ENCODE measurements around the gene TLE6. TPM values are rescaled to one million over a fixed set of nuclear protein-coding genes. Genes with fewer than 3 reads are reported as not detected.

Gene TLE6
- total and polyA plus RNA-seq, 2 of the 13 experiments (the other 11 are each of a cell fraction or from before 2014, with no cell fraction given) = 0.24 to 5.5 TPM

- H2AFZ ChIP-seq (ENCODE audit: low read length) = no peak overlapping the region
- FAIRE-seq (no peak), ATAC-seq (peak; percentile 23), DNase-seq (ENCODE audit: low spot score) (no peak)
- peak overlapping the region; percentile 42; the same call in 1 of the 2 replicates for H3K4me2 ChIP-seq (ENCODE audit: low read depth, low read length)
- BruUV-seq (replicated peaks) = no TSS peak
- H3K27me3 ChIP-seq (ENCODE audit: control insufficient read depth in 1 of 2, insufficient read depth in 2 of 2, low read length in 2 of 2) = peaks cover 5 to 57% of the 10 kb centered on the region in 2 experiments; a peak in 4 of 5 replicates
- no peaks in the 10 kb centered on the region for H3K9me3 ChIP-seq (ENCODE audit: low read length)
- no peak overlapping the region for H3K9ac ChIP-seq (ENCODE audit: insufficient read depth, low read depth, low read length)
- TF ChIP-seq, protein P1, sequence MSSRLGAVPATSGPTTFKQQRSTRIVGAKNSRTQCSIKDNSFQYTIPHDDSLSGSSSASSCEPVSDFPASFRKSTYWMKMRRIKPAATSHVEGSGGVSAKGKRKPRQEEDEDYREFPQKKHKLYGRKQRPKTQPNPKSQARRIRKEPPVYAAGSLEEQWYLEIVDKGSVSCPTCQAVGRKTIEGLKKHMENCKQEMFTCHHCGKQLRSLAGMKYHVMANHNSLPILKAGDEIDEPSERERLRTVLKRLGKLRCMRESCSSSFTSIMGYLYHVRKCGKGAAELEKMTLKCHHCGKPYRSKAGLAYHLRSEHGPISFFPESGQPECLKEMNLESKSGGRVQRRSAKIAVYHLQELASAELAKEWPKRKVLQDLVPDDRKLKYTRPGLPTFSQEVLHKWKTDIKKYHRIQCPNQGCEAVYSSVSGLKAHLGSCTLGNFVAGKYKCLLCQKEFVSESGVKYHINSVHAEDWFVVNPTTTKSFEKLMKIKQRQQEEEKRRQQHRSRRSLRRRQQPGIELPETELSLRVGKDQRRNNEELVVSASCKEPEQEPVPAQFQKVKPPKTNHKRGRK (CRISPR knock-in tag; IDR thresholded peaks at IDR 0.05) = no peak
- no peak for TF ChIP-seq PAF1 (CRISPR knock-in tag; IDR thresholded peaks at IDR 0.05)
- TF ChIP-seq SSRP1 (CRISPR knock-in tag; IDR thresholded peaks at IDR 0.05) = no peak
- TF ChIP-seq ZNF331 (CRISPR knock-in tag; IDR thresholded peaks at IDR 0.05) = no peak
- no peak overlapping the region for H3K27ac ChIP-seq (ENCODE audit: extremely low read length, insufficient read depth, low read length)
- in situ Hi-C loops (cut with HindIII; ENCODE audit: extremely low pct_ligation_motif_present, low pct_unique_long_range_greater_than_20kb) (no loop called here), intact Hi-C loops (cut with micrococcal nuclease; ENCODE audit: unreplicated experiment) (no loop called here)
- no peaks in the 10 kb centered on the region for H3K79me2 ChIP-seq (ENCODE audit: insufficient read depth, low read length)
- ChIA-PET CTCF (ENCODE audit: low intra/inter-chr PET ratio, low total read pairs) (no interaction called here), POLR2A (interaction anchor here (0.9 to 1.3 kb wide), 2 partner anchors 9 to 10 kb away, joined by 3 read pairs; no protein-coding TSS in a partner anchor)
- H4K20me1 ChIP-seq (ENCODE audit: insufficient read depth, low read length) = no peaks in the 10 kb centered on the region
- 6% methylated on average over 9 of the region's 9 CpGs for WGBS (ENCODE audit: low lambda C conversion rate)
- peak overlapping the region in 1 of 3 experiments; percentile 40; a peak in 1 of 6 replicates for H3K4me3 ChIP-seq (replicated peaks in 1 of 3; ENCODE audit: insufficient read depth in 1 of 3, low read depth in 2 of 3, low read length in 3 of 3)
- peaks cover 33% of the 10 kb centered on the region for H3K4me1 ChIP-seq (ENCODE audit: insufficient read depth, low read length)
- H3K36me3 ChIP-seq (replicated peaks in 1 of 2; ENCODE audit: control insufficient read depth in 1 of 2, insufficient read depth in 2 of 2, low read length in 2 of 2) = no peaks in the 10 kb centered on the region
Measured at GRCh38 chr19:3025549-3025886, 48.2 kb downstream of the TLE6 start.

GRCh38 chr19:3026768-3027167 is 49.4 kb downstream of the TLE6 start:
- Histone ChIP-seq H4K20me1 (ENCODE audit: insufficient read depth, low read length) (no peaks in the 10 kb centered on the region), H3K4me2 (ENCODE audit: low read depth, low read length) (no peak overlapping the region), H3K36me3 (replicated peaks in 1 of 2; ENCODE audit: control insufficient read depth in 1 of 2, insufficient read depth in 2 of 2, low read length in 2 of 2) (no peaks in the 10 kb centered on the region), H3K9me3 (ENCODE audit: low read length) (no peaks in the 10 kb centered on the region), H3K27me3 (ENCODE audit: control insufficient read depth in 1 of 2, insufficient read depth in 2 of 2, low read length in 2 of 2) (peaks cover 5 to 68% of the 10 kb centered on the region in 2 experiments; a peak in 4 of 5 replicates), H3K27ac (ENCODE audit: extremely low read length, insufficient read depth, low read length) (no peak overlapping the region), H3K9ac (ENCODE audit: insufficient read depth, low read depth, low read length) (no peak overlapping the region), H3K4me3 (replicated peaks in 1 of 3; ENCODE audit: insufficient read depth in 1 of 3, low read depth in 2 of 3, low read length in 3 of 3) (no peak overlapping the region), H3K79me2 (ENCODE audit: insufficient read depth, low read length) (no peaks in the 10 kb centered on the region), H3K4me1 (ENCODE audit: insufficient read depth, low read length) (peaks cover 46% of the 10 kb centered on the region), H2AFZ (ENCODE audit: low read length) (no peak overlapping the region)
- FAIRE-seq (no peak), ATAC-seq (no peak), DNase-seq (ENCODE audit: low spot score) (no peak)
- intact Hi-C loops (cut with micrococcal nuclease; ENCODE audit: unreplicated experiment) = no loop called here
- no peak for TF ChIP-seq TBP (CRISPR knock-in tag; IDR thresholded peaks at IDR 0.05)
- TF ChIP-seq ZNF160 (CRISPR knock-in tag; IDR thresholded peaks at IDR 0.05) = no peak
- TF ChIP-seq, protein P2, sequence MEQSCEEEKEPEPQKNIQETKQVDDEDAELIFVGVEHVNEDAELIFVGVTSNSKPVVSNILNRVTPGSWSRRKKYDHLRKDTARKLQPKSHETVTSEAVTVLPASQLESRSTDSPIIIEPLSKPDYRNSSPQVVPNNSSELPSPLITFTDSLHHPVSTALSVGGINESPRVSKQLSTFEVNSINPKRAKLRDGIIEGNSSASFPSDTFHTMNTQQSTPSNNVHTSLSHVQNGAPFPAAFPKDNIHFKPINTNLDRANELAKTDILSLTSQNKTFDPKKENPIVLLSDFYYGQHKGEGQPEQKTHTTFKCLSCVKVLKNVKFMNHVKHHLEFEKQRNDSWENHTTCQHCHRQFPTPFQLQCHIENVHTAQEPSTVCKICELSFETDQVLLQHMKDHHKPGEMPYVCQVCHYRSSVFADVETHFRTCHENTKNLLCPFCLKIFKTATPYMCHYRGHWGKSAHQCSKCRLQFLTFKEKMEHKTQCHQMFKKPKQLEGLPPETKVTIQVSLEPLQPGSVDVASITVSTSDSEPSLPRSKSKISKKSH (CRISPR knock-in tag; IDR thresholded peaks at IDR 0.05; ENCODE audit: borderline replicate concordance) = no peak
- TF ChIP-seq SKI (IDR thresholded peaks at IDR 0.05; ENCODE audit: partially characterized antibody) = no peak
- WGBS (ENCODE audit: low lambda C conversion rate) = 0% methylated on average over 1 of the region's 1 CpG
- POLR2A ChIA-PET = no interaction called here
- in situ Hi-C loops (cut with HindIII; ENCODE audit: extremely low pct_ligation_motif_present, low pct_unique_long_range_greater_than_20kb) = no loop called here
- CTCF ChIA-PET (ENCODE audit: low intra/inter-chr PET ratio, low total read pairs) = no interaction called here
- no TSS peak for BruUV-seq (replicated peaks)

Measured in HepG2 (cell line).